HG03108 (cell line): ENCODE measurements around the gene CMSS1.

Experiments used
- ATAC-seq: cut with Tn5 transposase; IDR thresholded peaks from one replicate; pipeline ENCODE4 v1.9.1; 2021; ENCODE audit warnings: moderate library complexity; ENCODE audit not compliant: unreplicated experiment

The CMSS1 gene

DNA sequence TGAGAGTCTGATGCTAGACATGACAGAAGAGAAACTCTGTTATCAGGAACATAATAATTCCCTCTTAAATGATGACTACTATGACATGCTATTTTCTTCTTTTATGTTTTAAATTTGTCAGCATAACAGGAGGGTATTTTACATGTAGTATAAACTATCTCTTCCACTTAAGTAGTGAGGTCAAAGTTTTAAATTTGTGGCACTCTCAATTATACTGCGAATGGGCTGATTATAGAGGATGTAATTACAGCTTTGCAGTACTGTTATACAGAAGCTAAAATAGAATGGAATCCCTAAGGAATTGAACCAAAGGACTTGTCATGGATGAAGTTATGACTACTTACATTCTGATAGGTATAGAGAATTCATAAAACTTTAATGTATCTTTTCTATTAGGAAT is 34.3 kb downstream of the CMSS1 start:
- ATAC-seq, result no peak

DNA sequence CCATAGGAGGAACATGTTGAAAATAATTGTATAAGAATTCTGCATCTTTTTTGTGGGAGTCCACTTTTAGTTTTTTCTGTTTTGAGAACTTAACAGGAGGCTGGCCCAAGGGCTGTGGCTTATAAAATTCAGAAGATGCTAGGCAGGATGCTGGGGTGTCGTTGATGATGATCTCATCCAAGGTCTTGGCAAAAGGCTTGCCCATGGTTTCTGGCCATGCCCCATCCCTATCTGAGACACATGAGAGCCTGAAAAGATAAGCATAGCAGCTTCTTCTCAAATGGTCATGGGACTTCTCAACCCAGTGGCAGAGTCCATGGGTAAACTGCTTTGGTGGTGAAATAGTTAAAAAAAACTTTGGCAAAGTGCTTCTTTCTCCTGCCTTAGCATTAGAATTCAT is 35.2 kb downstream of the CMSS1 start:
- no peak for ATAC-seq

DNA sequence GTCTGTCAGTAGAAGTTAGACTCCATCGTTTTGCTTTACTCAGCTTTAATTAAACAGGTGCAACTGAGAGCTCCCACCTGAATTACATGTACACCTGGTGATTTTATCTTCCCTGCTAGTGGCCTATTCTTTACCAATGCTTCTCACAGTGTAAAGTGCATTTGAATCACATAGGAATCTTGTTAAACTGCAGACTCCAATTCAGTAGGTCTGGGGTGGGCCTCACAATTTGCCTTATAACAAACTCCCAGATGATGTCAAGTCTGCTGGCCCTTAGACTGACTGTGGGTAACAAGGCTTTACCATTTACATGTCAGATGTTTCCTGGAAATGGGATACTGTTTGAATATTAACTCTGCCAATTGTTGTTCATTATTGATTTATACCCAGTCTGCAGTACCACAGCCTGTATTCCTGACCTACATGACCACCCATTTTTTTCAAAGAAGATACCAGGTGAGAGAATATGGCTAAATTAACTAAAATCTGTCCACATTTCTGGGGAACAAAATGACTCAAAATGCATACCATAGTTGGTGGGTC is 37.2 kb downstream of the CMSS1 start:
- no peak for ATAC-seq

DNA sequence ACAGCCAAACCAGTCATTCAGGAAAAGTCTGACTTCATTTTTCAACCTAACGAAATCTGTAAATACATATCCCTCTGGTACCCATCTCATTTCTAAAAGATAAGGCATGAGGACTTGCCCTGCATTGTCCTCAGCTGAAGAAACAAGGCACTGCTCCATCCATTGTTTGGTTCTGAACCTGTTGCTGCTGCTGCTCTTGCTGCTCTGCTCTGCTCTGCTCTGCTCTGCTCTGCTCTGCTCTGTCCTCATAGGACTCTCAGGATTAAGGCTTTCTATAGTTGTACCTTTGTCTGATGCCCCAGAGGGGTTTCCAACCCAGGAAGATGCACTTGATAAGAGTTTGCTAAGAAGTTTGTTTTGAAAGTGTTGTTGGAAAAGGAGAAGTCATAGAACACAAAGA is 38.2 kb downstream of the CMSS1 start:
- no peak for ATAC-seq

DNA sequence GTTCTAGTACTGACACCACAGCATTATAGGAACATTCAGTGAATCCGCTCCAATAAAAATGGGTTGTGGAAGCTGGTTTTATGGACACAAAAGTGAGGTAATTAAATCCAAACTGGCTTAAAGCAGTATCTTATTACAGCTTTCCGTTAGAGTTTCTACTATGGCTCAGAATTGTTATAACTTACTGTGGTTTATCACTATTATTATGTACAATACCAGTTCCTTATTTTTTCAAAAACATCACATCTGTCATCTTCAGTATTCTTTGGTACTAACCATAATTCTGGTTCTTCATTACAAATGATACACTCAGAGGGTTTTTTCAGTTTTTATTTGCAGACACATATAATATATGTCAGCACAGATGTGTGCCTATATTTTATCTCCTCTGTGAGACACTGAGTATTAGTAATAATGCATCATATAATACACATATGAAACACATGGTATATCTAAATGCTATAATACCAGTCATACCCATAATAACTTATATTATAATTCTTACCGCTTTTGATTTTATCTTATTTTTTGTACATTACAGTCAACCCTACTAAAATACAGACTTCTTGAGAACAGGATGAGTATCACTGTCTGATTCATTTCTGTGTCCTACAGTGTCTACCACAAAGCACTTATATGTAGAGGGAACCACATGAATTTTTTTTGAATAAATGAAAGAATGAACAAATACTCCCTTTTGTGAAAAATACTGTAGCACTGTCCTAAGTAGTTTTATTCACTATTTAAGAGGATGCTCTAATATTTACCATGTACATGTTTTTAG is 39.0 kb downstream of the CMSS1 start:
- ATAC-seq, result no peak

DNA sequence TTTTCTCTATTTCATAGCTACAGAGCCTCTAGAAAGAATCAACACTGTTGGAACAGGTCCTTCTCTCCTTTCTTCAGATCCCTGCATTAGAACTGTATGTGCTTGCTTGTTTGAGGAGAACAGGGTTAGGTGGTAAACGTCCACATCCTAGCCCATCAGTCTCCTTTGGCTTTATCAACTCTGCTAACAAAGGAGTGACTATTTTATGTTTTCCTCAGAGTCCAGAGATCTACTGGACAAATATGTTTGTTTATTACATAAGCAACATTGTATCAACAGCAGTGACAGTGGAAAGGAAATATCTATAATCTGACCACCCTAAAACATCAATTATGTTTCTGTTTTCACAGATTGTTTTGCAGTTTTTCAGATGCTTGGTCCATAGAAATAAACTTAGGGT is 39.6 kb downstream of the CMSS1 start:
- no peak for ATAC-seq

DNA sequence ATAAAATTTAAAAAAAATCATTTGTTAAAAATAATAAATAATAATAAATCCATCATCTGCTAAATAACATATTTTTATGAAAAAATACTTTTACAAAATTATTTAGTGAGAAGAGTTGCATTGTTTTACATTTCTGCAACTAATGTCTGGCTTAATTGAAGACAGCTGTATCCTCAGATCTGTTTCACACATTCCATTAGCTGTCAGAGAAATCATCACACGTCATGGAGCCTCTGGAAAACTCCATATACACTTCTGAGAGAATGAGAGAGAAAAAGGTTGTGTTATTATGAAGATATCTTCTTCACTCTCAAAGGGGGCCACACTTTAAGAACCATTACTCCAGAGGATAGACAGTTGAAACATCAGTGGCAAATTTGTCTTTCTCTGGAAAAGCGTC is 40.8 kb downstream of the CMSS1 start:
- ATAC-seq, result no peak

DNA sequence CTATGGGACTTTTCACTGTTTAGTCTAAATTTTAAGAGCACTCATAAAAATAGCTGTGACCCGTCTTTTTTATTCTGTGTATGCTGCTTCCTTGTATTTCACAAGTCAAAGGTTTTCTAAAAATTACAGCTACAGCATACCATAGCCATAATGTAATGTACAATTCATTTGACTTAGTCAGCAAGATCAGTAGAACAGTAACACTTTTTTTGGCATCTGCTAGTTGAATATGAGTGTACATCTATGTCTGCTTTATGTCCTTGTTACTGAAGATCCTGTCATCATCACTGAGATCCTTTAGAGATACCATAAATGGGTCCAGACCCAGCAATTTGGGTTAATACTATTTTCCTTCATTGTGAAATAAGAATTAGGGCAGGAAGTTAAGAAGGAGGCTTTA is 42.2 kb downstream of the CMSS1 start:
- ATAC-seq, result no peak

DNA sequence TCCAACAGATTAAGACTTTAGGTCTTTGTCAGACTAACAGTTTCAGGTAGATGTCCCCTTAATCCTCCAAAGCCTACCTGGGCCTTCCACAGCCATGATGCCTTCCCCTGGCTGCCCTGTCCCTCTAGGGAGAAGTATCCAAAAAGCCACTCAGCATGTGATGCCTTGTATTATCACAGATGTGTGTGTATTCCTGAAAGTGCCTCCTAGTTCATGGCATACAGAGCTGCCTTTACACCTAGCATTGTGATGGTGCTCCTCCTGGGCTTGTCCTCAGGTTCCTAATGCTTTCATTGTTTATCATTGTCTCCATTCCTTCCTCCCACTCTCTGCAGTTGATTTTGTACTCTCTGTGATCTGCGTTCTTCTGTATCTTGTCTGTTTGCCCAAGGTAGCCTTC is 43.6 kb downstream of the CMSS1 start:
- no peak for ATAC-seq

DNA sequence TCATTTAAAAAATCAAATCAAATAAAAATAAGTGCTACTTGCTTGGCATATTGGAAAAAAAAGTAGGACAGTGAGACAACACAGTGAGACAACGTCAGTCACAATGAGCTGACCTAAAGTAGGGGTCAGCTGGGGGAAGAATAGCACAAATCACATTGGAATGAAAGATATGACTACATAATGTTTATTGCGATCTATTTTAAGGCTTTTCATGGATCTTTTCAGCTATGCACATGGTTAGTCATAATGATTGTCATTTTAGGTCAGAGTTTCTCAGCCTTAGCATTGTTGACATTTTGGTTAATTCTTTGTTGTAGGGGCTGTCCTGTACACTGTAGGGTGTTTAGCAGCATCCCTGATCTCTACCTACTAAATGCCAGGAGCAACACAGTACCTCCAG is 44.5 kb downstream of the CMSS1 start:
- no peak for ATAC-seq

DNA sequence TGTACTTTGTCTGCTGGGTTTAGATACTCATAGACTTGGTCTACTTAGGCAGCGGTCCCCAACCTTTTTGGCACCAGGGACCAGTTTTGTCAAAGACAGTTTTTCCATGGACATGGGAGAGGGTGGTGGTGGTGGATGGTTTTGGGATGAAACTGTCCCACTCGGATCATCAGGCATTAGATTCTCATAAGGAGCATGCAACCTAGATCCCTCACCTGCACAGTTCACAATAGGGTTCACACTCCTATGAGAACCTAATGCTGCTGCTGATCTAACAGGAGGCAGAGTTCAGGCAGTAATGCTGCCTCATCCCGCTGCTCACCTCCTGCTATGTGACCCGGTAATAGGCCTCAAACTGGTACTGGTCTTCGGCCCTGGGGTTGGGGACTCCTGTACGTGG is 45.3 kb downstream of the CMSS1 start:
- ATAC-seq, result no peak

DNA sequence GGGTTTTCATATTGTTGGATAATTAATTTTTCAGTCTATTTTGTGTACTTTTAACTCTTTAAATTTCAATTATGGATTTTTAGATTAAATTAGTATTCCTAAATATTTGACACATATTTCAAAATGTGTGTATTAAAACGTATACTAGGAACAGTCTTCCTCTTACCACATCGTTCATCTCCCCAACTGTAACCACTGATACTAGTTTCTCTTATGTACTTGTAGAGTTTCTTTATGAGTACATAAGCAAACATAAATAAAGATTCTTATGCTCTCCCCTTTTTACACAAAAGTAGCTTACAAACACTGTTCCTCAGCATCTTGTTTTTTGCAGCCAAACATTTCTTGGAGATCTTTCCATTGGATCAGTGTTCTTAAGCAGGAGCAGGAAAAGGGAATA is 45.9 kb downstream of the CMSS1 start:
- ATAC-seq, result no peak

DNA sequence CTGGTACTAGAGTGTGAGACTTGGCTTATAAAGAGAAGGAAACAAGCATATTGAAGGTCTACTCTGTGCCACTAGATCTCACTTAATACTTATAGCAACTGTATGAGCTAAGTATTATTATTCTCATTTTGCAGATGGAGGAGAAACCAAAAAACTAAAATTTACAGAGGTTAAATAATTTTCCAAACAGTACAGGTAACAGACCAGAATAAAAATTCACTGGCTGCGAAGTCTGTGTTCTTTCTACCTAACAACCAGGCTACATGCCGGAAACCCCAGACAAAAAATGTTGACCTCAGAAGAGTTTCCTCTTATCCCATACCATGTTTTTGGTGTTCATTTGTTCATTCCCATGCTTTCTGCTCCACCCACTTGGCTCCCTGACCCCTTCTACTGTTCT is 46.6 kb downstream of the CMSS1 start:
- ATAC-seq, result no peak

DNA sequence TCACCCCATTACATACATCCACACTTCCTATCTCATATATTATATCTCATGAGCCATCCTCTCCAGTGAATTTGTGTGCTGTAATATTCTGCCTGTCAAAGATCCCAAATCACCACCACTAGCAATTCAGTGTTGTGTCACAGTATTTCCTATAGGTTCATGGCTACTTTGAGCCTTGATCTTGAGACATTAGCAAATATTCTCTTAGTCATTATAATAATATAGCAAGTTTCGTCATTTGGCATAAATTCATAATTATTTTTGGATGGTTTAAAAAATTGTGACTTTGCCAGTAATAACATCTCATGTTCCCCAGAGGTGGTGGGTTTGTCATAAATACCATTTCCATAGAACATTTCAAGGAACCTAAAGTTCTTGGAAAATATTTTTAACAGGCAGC is 47.7 kb downstream of the CMSS1 start:
- no peak for ATAC-seq

DNA sequence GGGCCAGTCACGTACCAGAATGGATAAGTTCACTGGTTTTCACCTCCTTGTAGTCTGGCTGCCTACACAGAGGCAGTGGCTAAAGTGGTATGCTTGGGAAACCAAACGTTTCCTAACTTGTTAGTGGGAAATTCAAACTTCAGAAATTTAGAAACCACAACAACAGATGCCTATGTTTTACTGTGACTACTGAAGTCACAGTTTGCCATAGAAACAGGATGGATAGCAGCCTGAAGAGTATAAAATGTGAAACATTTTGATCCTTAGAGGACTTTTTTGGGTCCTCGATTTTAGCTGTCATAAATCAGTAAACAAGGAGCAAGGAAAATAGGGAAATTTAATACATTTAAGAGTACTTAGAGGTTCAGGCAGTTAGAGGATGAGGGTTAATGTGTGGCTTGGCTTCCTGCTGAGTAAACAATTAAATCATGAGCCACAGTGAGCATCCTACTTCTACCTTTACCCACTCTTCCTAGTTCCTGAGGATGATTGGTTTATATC is 48.6 kb downstream of the CMSS1 start:
- no peak for ATAC-seq

DNA sequence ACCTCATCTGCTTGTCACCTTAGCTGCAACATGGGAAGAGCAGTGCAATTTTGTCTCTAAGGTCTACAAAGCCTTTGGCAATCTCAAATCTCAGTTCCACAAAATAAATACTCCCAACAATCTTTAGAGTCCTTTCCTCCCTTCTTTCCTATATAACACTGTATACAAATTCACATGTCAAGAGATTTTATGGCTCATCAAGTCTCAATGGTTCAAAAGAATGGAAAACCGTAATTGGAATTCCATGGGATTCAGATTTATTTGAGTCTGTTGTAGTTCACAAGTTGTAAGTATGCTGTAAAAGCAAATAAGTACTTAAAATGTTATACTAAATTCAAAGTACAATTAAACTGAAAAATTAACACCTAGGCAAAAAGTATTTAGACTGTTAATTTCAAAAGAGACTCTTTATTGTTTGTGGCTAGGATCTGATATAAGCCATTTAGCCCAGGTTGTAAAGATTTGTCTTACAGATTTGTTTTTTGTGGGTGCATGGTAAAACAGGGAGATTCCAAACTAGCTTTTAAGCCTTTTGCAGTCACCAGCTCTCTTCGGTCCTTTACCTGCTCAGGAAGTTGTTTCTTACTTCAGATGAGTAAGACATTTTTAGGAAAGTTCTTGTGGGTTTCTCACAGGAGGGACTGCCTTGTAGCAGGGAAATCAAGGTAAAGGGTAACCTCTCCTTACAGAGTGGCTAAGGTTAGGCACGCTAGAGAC is 50.1 kb downstream of the CMSS1 start:
- no peak for ATAC-seq

DNA sequence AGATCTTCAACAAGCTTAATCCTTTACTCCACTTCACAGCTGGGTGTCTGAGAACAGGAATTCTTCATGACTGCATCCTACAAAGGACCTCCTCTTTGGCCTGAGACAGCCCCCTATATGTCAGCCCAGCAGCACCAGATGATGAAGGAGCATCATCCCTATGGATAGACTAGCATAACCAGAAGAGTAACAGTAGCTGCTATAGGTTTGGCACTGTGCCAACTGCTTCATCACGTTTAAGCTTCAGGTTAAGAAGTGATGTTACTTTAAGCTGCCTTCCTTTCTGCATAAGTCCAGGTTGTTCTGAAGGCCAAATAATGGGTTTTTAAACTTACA is 50.6 kb downstream of the CMSS1 start:
- no peak for ATAC-seq

DNA sequence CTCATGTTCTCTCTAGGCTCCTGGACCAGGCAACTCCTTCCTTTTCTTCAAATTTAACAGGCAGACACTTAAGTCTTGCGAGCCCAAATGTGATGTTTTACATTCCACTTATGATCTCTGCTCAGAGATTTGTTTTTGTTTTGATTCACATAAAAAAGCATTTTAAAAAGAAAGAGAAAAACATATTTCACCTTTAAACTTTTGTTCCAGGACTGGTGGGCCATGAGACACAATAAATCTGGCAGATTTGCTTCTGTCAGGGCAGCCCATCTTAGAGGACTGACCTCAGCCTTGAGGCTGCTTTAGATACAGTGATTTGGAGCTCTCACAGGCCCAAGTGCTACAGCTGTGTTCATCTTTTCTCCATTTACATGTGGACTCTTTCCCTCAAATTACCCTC is 52.0 kb downstream of the CMSS1 start:
- ATAC-seq, result no peak

DNA sequence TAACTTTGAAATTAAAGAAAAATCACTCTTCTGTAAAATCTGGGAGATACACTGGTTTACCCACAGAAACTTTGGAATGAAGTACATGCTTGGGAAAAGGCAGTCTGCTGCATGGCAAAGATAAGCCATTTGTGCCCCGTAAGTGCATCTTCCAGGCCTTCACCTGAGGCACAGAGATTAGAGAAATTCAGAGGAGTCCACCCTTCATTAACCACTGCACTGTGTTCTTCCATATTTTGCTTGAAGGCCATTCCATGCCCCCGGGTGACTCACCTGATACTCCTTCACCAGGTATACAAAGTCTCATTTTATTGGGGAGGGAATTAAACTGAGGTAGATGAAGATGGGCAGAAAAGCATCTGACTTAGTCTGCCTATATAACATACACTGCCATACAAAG is 53.0 kb downstream of the CMSS1 start:
- no peak for ATAC-seq

DNA sequence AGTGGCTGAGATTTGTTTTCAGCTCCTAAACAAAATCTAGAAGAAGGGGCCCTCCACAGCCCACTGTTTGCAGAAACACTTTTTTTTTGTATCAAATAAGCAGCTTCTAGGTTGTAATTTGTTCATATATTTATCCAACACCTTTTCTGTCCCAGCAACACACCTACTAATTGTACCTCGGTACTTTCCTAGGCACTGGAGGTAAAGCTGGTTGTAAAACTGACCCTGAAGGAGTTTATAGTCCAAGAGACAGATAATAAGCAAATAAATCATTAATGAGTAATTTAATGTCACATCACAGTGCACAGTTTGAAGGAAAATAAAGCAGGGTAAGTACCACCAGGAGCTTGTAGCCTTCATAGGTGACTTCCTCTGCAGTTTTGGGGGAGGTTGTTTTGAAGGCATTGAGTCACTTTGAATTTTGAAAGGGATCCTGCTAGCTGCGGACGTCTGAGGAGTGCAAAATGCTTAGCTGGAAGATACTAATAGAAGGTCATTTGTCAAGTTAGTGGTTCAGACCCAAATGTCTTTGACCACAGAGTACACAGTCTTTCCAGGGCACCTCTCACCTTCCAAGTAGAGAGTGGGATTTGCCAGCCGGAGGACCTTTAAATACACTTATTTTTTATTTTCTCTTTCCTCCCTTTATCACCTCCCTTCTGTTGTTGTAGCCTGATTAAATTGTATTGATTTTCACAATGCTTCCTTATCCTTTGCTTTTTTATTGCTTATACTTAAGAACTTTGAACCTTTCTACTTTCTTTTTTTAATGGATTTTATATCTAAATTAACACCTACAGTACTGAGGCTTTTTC is 53.8 kb downstream of the CMSS1 start:
- ATAC-seq, result no peak

DNA sequence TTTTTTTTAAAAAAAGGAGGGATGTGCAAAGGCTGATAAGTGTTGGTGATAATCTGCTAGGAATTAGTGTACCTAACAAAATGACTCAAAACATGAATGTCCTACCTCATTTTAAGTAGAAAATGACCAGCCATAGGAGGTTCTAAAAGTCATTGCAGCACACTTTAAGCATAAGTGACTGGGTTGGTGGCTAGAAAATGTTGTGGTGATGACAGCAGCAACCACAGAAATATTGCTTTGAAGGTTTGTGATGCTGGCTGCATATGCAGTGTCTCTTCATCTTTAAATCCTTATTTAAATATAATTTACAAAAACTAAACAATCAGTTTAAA is 55.2 kb downstream of the CMSS1 start:
- ATAC-seq, result peak; percentile 29
